K562 (cell line): ENCODE results near the gene SCIN. TPM values are rescaled to one million over a fixed set of nuclear protein-coding genes. Genes with fewer than 3 reads are reported as not detected.

Experiments
- BCOR ChIP-seq: fragments of 450-650 bp; IDR thresholded peaks from 2 replicates; pipeline ENCODE4 v1.6.1; 2016
- HDAC1 ChIP-seq, 2 experiments: fragments of 450-650 bp; IDR thresholded peaks; 2 replicates each; pipeline ENCODE4 v1.6.1; 2016 to 2017; ENCODE audit warnings: inconsistent platforms in 1 of 2, mild to moderate bottlenecking in 1 of 2, moderate library complexity in 1 of 2
- L3MBTL2 ChIP-seq: fragments of 450-650 bp; IDR thresholded peaks from 2 replicates; pipeline ENCODE4 v1.6.1; 2016; ENCODE audit warnings: mild to moderate bottlenecking, moderate library complexity
- LARP7 ChIP-seq: fragments of 450-650 bp; IDR thresholded peaks from 2 replicates; pipeline ENCODE4 v1.6.1; 2016
- MAFF ChIP-seq: IDR thresholded peaks from 2 replicates; pipeline ENCODE4 v1.6.1; 2012; ENCODE audit warnings: low read length, improper control_type of control experiment
- MECOM ChIP-seq: fragments of 250-450 bp; sonication (Bioruptor Pico); IDR thresholded peaks from 2 replicates; pipeline ENCODE4 v1.8.0; 2022; ENCODE audit warnings: inconsistent platforms
- NCOA6 ChIP-seq: fragments of 450-650 bp; IDR thresholded peaks from 2 replicates; pipeline ENCODE4 v1.6.1; 2017; ENCODE audit warnings: mild to moderate bottlenecking
- NFIC ChIP-seq: fragments of 450-650 bp; IDR thresholded peaks from 2 replicates; pipeline ENCODE4 v1.6.1; 2017; ENCODE audit warnings: mild to moderate bottlenecking, inconsistent platforms
- PCBP1 ChIP-seq: fragments of 200-400 bp; formaldehyde crosslinking; IDR thresholded peaks from 2 replicates; pipeline ENCODE4 v1.6.1; 2018; ENCODE audit warnings: mild to moderate bottlenecking, low read depth, low read length; ENCODE audit not compliant: poor library complexity, severe bottlenecking
- PHF8 ChIP-seq: fragments of 200-600 bp; sonication (generic); IDR thresholded peaks from 2 replicates; pipeline ENCODE4 v1.6.1; 2012; ENCODE audit warnings: mixed run types, mild to moderate bottlenecking, inconsistent platforms, low read length, moderate library complexity, borderline replicate concordance
- PML ChIP-seq: IDR thresholded peaks from 2 replicates; pipeline ENCODE4 v1.6.1; 2012; ENCODE audit warnings: low read length, inconsistent platforms
- RAD21 ChIP-seq, 2 experiments: fragments of 250-450 bp in 1 of 2; fragments of 450-650 bp in 1 of 2; sonication (Bioruptor Pico) in 1 of 2; formaldehyde crosslinking in 1 of 2; IDR thresholded peaks in 1 of 2; conservative IDR thresholded peaks in 1 of 2; 2 replicates each; pipeline versions ENCODE4 v1.4.0 to v1.8.0; 2020 to 2022; ENCODE audit warnings: mild to moderate bottlenecking in 2 of 2, moderate library complexity in 1 of 2
- SRF ChIP-seq, 2 experiments: fragments of 250-450, 450-650 bp in 1 of 2; sonication (Bioruptor Pico) in 1 of 2; sonication (generic) in 1 of 2; formaldehyde crosslinking; IDR thresholded peaks; 2 replicates each; pipeline versions ENCODE4 v1.5.0 to v1.5.1; 2020 to 2022; ENCODE audit warnings: mild to moderate bottlenecking in 1 of 2, missing genetic modification reagents in 1 of 2
- TARDBP ChIP-seq: fragments of 450-650 bp; IDR thresholded peaks from 2 replicates; pipeline ENCODE4 v1.6.1; 2016
- THRB ChIP-seq: fragments of 450-650 bp; formaldehyde crosslinking; conservative IDR thresholded peaks from 2 replicates; pipeline ENCODE4 v1.4.0; 2022; ENCODE audit warnings: mild to moderate bottlenecking, missing genetic modification characterization
- U2AF2 ChIP-seq: fragments of 200-400 bp; formaldehyde crosslinking; optimal IDR thresholded peaks from 2 replicates; pipeline ENCODE3; 2017; ENCODE audit warnings: low read depth, mild to moderate bottlenecking, low read length
- ZC3H8 ChIP-seq: fragments of 450-650 bp; IDR thresholded peaks from 2 replicates; pipeline ENCODE4 v1.6.1; 2017
- ZNF584 ChIP-seq: fragments of 200-800 bp; sonication (Bioruptor generic); IDR thresholded peaks from 2 replicates; pipeline ENCODE4 v1.6.1; 2016; ENCODE audit warnings: low read depth, mild to moderate bottlenecking, missing genetic modification characterization, missing compliant biosample characterization
- ZSCAN32 ChIP-seq: fragments of 450-650 bp; formaldehyde crosslinking; IDR thresholded peaks from 2 replicates; pipeline ENCODE4 v1.4.0; 2020; ENCODE audit warnings: mild to moderate bottlenecking, moderate library complexity
- polyA plus RNA-seq, 8 experiments: library from polyadenylated mRNA; depleted of rRNA in 4 of 8; stranded (reverse) in 5 of 8; unstranded in 3 of 8; fragments of >200 nt; fragmentation: Nextera tagmentation in 2 of 8; fragmentation: Illumina TruSeq in 1 of 8; extraction: Ambion mirVana in 2 of 8; extraction: Trizol in 1 of 8; gene quantifications; 2 replicates each; pipeline versions ENCODE4 v1.2.1 to v1.2.3, GENCODE V29; 2011 to 2014; ENCODE audit warnings: inconsistent platforms in 1 of 8, missing spikeins in 1 of 8
- total RNA-seq, 7 experiments: library from RNA; depleted of rRNA in 6 of 7; stranded (reverse); fragments of >200 nt in 6 of 7; fragmentation: Illumina TruSeq in 2 of 7; extraction: Trizol in 2 of 7; gene quantifications; 2 replicates each; pipeline versions ENCODE4 v1.2.1 to v1.2.3, GENCODE V29; 2011 to 2021; ENCODE audit warnings: low replicate concordance in 1 of 7
- TF ChIP-seq, protein P1 (sequence below), 2 experiments: fragments of 450-650 bp; conservative IDR thresholded peaks; 2 replicates each; pipeline ENCODE4 v1.6.1; 2017; ENCODE audit warnings: mild to moderate bottlenecking in 2 of 2, moderate library complexity in 2 of 2
- TF ChIP-seq, protein P2 (sequence below): IDR thresholded peaks from 2 replicates; pipeline ENCODE4 v1.6.1; 2016; ENCODE audit warnings: missing genetic modification characterization, missing compliant biosample characterization
- TF ChIP-seq, protein P3 (sequence below): IDR thresholded peaks from 2 replicates; pipeline ENCODE4 v1.6.1; 2011; ENCODE audit warnings: borderline replicate concordance, low read depth, mild to moderate bottlenecking, moderate library complexity, low read length; ENCODE audit not compliant: insufficient read depth, poor library complexity, severe bottlenecking
- TF ChIP-seq, protein P4 (sequence below): fragments of 450-650 bp; IDR thresholded peaks from 2 replicates; pipeline ENCODE4 v1.6.1; 2017; ENCODE audit warnings: antibody characterized with exemption

SCIN gene
- total and polyA plus RNA-seq, 9 of the 15 experiments (the other 6 are each of a cell fraction or from before 2014, with no cell fraction given): 0.67 to 18.2 (median 10.6) TPM

- TF ChIP-seq, protein P1, sequence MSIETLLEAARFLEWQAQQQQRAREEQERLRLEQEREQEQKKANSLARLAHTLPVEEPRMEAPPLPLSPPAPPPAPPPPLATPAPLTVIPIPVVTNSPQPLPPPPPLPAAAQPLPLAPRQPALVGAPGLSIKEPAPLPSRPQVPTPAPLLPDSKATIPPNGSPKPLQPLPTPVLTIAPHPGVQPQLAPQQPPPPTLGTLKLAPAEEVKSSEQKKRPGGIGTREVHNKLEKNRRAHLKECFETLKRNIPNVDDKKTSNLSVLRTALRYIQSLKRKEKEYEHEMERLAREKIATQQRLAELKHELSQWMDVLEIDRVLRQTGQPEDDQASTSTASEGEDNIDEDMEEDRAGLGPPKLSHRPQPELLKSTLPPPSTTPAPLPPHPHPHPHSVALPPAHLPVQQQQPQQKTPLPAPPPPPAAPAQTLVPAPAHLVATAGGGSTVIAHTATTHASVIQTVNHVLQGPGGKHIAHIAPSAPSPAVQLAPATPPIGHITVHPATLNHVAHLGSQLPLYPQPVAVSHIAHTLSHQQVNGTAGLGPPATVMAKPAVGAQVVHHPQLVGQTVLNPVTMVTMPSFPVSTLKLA (conservative IDR thresholded peaks at IDR 0.05): no peak
- TF ChIP-seq MAFF: no peak; the same call in 1 of the 2 replicates
- no peak for TF ChIP-seq ZNF584 (CRISPR knock-in tag)
- no peak for TF ChIP-seq ZSCAN32 (CRISPR knock-in tag)
- TF ChIP-seq, protein P2, sequence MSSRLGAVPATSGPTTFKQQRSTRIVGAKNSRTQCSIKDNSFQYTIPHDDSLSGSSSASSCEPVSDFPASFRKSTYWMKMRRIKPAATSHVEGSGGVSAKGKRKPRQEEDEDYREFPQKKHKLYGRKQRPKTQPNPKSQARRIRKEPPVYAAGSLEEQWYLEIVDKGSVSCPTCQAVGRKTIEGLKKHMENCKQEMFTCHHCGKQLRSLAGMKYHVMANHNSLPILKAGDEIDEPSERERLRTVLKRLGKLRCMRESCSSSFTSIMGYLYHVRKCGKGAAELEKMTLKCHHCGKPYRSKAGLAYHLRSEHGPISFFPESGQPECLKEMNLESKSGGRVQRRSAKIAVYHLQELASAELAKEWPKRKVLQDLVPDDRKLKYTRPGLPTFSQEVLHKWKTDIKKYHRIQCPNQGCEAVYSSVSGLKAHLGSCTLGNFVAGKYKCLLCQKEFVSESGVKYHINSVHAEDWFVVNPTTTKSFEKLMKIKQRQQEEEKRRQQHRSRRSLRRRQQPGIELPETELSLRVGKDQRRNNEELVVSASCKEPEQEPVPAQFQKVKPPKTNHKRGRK: no peak
- TF ChIP-seq PCBP1: no peak
- TF ChIP-seq L3MBTL2: peak; percentile 62
- TF ChIP-seq U2AF2: no peak
- TF ChIP-seq LARP7: no peak
- no peak for TF ChIP-seq SRF (CRISPR knock-in tag; IDR thresholded peaks at IDR 0.05)
- TF ChIP-seq, protein P3, sequence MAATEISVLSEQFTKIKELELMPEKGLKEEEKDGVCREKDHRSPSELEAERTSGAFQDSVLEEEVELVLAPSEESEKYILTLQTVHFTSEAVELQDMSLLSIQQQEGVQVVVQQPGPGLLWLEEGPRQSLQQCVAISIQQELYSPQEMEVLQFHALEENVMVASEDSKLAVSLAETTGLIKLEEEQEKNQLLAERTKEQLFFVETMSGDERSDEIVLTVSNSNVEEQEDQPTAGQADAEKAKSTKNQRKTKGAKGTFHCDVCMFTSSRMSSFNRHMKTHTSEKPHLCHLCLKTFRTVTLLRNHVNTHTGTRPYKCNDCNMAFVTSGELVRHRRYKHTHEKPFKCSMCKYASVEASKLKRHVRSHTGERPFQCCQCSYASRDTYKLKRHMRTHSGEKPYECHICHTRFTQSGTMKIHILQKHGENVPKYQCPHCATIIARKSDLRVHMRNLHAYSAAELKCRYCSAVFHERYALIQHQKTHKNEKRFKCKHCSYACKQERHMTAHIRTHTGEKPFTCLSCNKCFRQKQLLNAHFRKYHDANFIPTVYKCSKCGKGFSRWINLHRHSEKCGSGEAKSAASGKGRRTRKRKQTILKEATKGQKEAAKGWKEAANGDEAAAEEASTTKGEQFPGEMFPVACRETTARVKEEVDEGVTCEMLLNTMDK: no peak
- TF ChIP-seq PML: no peak
- no peak for TF ChIP-seq ZC3H8
- TF ChIP-seq, protein P4, sequence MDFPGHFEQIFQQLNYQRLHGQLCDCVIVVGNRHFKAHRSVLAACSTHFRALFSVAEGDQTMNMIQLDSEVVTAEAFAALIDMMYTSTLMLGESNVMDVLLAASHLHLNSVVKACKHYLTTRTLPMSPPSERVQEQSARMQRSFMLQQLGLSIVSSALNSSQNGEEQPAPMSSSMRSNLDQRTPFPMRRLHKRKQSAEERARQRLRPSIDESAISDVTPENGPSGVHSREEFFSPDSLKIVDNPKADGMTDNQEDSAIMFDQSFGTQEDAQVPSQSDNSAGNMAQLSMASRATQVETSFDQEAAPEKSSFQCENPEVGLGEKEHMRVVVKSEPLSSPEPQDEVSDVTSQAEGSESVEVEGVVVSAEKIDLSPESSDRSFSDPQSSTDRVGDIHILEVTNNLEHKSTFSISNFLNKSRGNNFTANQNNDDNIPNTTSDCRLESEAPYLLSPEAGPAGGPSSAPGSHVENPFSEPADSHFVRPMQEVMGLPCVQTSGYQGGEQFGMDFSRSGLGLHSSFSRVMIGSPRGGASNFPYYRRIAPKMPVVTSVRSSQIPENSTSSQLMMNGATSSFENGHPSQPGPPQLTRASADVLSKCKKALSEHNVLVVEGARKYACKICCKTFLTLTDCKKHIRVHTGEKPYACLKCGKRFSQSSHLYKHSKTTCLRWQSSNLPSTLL: no peak
- TF ChIP-seq NCOA6: no peak
- no peak for TF ChIP-seq BCOR
- no peak for TF ChIP-seq THRB (CRISPR knock-in tag)
- no peak; the same call in 1 of the 2 replicates for TF ChIP-seq PHF8
- TF ChIP-seq NFIC: no peak
- TF ChIP-seq MECOM: no peak
- no peak for TF ChIP-seq RAD21 (CRISPR knock-in tag; conservative IDR thresholded peaks at IDR 0.05 in 1 of 2, IDR thresholded peaks at IDR 0.05 in 1 of 2)
- no peak for TF ChIP-seq HDAC1 (IDR thresholded peaks at IDR 0.05)
- TF ChIP-seq TARDBP: no peak
These were observed 14.4 kb downstream of the SCIN start (continued) for GRCh38 chr7:12584930-12585329.
